Activated naive CD4-positive, alpha-beta T cell treated with anti-CD3 and anti-CD28 coated beads for 36 hours (primary cell): ENCODE data around the gene SBF2. TPM values are rescaled to one million over a fixed set of nuclear protein-coding genes. Genes with fewer than 3 reads are reported as not detected.

Experiments
- CTCF ChIA-PET: fragments of 350-600 bp; sonication (Branson Sonifier 250); formaldehyde crosslinking; loops from one replicate; lab custom pipeline; 2021; ENCODE audit warnings: antibody characterized with exemption; lab: Charles Lee
- DNase-seq: peaks from one replicate; pipeline ENCODE4 v3.0.0-alpha.2; 2020
- H3K27ac Mint-ChIP-seq: one replicate; pipeline ENCODE4 v1.8.0; 2021; ENCODE audit warnings: mild to moderate bottlenecking, mixed read lengths
- H3K27me3 Mint-ChIP-seq: one replicate; pipeline ENCODE4 v1.8.0; 2021; ENCODE audit warnings: low read depth, mixed read lengths
- H3K36me3 Mint-ChIP-seq: one replicate; pipeline ENCODE4 v1.8.0; 2021; ENCODE audit warnings: low read depth, mixed read lengths
- H3K4me1 Mint-ChIP-seq: one replicate; pipeline ENCODE4 v1.8.0; 2021; ENCODE audit warnings: low read depth, mixed read lengths
- H3K4me3 Mint-ChIP-seq: one replicate; pipeline ENCODE4 v1.8.0; 2021; ENCODE audit warnings: mild to moderate bottlenecking, moderate library complexity, mixed read lengths
- H3K9me3 Mint-ChIP-seq: one replicate; pipeline ENCODE4 v1.8.0; 2021; ENCODE audit warnings: mixed read lengths
- intact Hi-C: fragments of 100-400 bp; cut with micrococcal nuclease; formaldehyde crosslinking; loops from one replicate; pipeline ENCODE4 v1.15.1; 2023
- total RNA-seq, 2 experiments: library from RNA; stranded (reverse); gene quantifications; one replicate each; pipeline ENCODE4 v1.2.3, GENCODE V29; 2021

The SBF2 gene
- total RNA-seq, 2 experiments from 2014 or later: 8.7 to 9.9 TPM

DNA sequence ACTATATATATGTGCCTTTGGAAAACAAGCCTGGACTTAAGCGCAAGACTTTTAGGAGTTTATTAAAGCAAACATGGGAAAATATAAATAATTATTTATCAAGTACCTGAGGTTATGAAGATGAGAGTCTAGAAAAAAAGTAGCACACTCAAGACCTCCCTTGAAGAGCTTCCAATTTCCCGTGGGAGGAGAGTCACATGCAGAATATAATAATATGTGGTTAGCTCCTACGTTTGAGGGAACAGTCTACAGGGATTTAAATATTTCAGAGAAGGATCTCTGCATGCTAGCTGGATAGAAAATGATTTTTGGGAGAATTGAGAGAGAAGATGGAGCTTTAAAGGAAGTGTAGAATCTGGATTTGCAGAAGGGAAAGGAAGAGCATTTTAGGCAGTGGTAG, 446.4 kb downstream of the SBF2 start:
- Mint-ChIP-seq H3K9me3 (no peaks in the 10 kb centered on the region), H3K4me3 (no peak overlapping the region), H3K27me3 (no peaks in the 10 kb centered on the region), H3K27ac (no peak overlapping the region), H3K4me1 (peaks cover 14% of the 10 kb centered on the region), H3K36me3 (peaks cover 15% of the 10 kb centered on the region)
- DNase-seq: no peak
- intact Hi-C loops: no loop called here
- CTCF ChIA-PET: interaction anchor here (0.7 kb wide), 1 partner anchor 8 kb away, joined by 4 read pairs; no protein-coding TSS in a partner anchor

DNA sequence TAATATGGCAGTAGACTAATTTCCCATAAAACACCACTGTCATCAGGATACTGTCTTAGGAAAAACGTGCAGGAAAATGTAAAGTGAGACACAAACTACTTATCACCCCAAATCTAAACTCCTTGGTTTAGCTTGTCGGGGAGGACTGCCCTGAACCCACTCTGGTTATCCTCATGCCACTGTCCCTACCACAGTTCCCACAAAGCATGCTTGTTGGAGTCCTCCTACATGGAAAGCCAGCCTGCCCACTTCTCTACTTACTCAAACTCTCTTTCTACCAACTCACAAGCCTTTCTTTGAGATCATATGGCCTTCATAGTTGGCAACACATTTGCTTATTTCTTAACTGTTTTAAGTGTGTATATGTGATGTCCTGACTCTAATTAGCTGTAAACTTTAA, 451.1 kb downstream of the SBF2 start:
- peaks cover 16% of the 10 kb centered on the region for H3K36me3 Mint-ChIP-seq
- no peak overlapping the region for H3K4me3 Mint-ChIP-seq
- H3K9me3 Mint-ChIP-seq: no peaks in the 10 kb centered on the region

DNA sequence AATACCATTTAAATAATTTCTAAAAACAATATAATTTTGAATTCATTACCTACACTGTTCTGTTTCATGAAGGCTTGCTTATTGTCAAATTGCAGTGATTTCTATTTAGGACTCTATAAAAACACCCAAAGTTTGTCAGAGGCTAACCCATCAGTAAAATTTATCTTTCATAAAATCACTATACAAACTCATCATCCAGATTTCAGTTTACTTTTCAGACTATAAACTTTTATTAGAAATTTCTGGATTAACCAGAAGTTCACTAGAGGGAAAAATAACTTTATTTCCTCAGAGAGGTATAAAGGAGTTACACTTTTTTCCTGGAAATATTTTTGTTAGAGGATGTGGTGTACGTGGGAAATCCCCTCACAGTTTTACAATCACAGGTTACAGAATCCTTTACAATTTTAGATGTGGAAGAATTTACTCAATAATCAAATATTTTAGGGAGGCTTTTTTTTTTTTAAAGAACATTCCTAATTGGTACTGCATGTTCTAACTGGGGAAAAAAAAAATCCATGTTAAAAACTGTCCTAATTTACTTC, 453.5 kb downstream of the SBF2 start:
- H3K36me3 Mint-ChIP-seq: peaks cover 13% of the 10 kb centered on the region
- no peaks in the 10 kb centered on the region for H3K9me3 Mint-ChIP-seq
- no peak for DNase-seq
- intact Hi-C loops: loop anchor here (1.0 to 5.0 kb wide), 2 partner anchors 19 to 83 kb away; no protein-coding TSS in a partner anchor
- no peaks in the 10 kb centered on the region for H3K27me3 Mint-ChIP-seq
- H3K4me3 Mint-ChIP-seq: no peak overlapping the region
- peaks cover 41% of the 10 kb centered on the region for H3K4me1 Mint-ChIP-seq
- peak overlapping the region; percentile 59 for H3K27ac Mint-ChIP-seq
- CTCF ChIA-PET: no interaction called here

More for the DNA sequence above, 451.1 kb downstream of the SBF2 start:
- Mint-ChIP-seq H3K27ac (no peak overlapping the region), H3K27me3 (no peaks in the 10 kb centered on the region), H3K4me1 (peaks cover 50% of the 10 kb centered on the region)
- intact Hi-C loops: loop anchor here (5.0 kb wide), 1 partner anchor 86 kb away; no protein-coding TSS in a partner anchor
- CTCF ChIA-PET: interaction anchor here (1.2 kb wide), 1 partner anchor 85 kb away, joined by 3 read pairs; no protein-coding TSS in a partner anchor
- no peak for DNase-seq

DNA sequence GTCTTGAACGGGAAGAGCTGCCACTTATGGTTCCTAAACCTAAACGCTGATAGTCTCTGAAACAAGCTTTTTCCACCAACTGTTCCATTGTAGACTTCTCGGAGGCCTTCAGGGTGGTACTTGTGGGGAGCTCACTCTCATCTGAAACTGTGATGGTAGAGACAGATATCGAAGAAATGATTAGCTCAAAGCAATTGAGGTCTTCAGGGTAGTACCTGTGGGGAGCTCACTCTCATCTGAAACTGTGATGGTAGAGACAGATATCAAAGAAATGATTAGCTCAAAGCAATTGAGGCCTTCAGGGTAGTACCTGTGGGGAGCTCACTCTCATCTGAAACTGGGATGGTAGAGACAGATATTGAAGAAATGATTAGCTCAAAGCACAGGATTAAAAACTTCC, 454.5 kb downstream of the SBF2 start:
- H3K9me3 Mint-ChIP-seq: no peaks in the 10 kb centered on the region
- H3K36me3 Mint-ChIP-seq: peaks cover 10% of the 10 kb centered on the region
- no peak for DNase-seq
- intact Hi-C loops: no loop called here
- H3K27me3 Mint-ChIP-seq: no peaks in the 10 kb centered on the region
- H3K4me1 Mint-ChIP-seq: peaks cover 41% of the 10 kb centered on the region
- CTCF ChIA-PET: interaction anchor here (0.8 kb wide), 1 partner anchor 8 kb away, joined by 4 read pairs; no protein-coding TSS in a partner anchor
- H3K27ac Mint-ChIP-seq: peak overlapping the region; percentile 37
- no peak overlapping the region for H3K4me3 Mint-ChIP-seq

DNA sequence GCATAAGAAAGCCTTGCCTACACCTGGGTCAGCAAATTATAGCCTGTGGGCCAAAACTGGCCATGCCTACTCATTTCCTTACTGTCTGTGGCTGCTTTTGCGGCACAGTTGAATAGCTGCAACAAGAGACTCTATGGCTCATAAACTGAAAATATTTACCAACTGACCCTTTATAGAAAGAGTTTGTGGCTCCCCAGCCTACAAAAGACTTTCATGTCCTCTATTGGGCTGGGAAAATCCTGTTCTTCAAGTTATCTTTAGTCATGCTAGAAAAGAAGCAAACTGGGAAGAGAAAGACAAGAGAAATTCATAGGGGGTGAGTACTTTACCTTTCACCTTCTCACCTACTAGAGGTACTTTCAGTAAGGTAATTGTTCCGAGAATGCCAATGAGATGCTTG, 455.1 kb downstream of the SBF2 start:
- H3K27ac Mint-ChIP-seq: peak overlapping the region; percentile 21
- intact Hi-C loops: no loop called here
- no peaks in the 10 kb centered on the region for H3K27me3 Mint-ChIP-seq
- H3K4me3 Mint-ChIP-seq: no peak overlapping the region
- peaks cover 10% of the 10 kb centered on the region for H3K36me3 Mint-ChIP-seq
- peaks cover 41% of the 10 kb centered on the region for H3K4me1 Mint-ChIP-seq
- no peak for DNase-seq
- H3K9me3 Mint-ChIP-seq: no peaks in the 10 kb centered on the region
- CTCF ChIA-PET: interaction anchor here (1.0 kb wide), 1 partner anchor 21 kb away, joined by 3 read pairs; no protein-coding TSS in a partner anchor

DNA sequence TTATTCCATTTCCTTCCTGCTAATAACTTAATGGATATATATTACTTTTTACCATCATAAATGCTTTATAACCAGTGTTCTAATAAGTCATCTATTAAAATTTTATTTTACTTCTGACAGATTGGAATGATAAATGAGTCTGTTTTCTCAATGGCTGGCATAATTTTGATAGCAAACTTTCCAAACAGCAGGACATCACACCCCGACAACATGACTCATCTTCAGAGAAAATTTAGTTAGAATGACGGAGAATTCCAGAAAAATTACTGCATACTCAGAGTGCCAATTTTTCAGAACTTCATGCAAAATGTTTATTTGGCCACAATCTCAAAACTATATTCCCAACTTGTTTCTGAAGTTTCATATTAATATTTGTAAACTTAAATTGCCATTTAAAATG, 455.8 kb downstream of the SBF2 start:
- intact Hi-C loops: no loop called here
- H3K4me1 Mint-ChIP-seq: peaks cover 40% of the 10 kb centered on the region
- no peak overlapping the region for H3K4me3 Mint-ChIP-seq
- CTCF ChIA-PET: interaction anchor here (1.0 kb wide), 1 partner anchor 22 kb away, joined by 3 read pairs; no protein-coding TSS in a partner anchor
- no peaks in the 10 kb centered on the region for H3K9me3 Mint-ChIP-seq
- no peak overlapping the region for H3K27ac Mint-ChIP-seq
- no peaks in the 10 kb centered on the region for H3K27me3 Mint-ChIP-seq
- H3K36me3 Mint-ChIP-seq: peaks cover 10% of the 10 kb centered on the region
- DNase-seq: no peak

DNA sequence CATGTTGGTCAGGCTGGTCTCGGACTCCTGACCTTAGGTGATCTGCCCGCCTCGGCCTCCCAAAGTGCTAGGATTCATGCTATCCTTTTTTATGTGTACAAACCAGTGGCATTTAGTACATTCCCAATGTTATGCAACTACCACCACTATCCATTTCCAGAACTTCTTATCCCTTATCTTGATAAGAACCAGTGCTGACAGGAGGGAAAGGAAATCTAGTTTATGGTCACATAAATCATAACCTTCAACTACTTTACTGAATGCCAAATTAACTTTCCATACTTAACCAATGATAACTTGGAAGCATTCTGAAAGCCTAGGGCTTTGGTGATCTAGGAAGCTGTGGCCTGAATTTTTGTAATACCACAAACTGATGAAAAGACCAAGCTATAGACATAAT, 459.7 kb downstream of the SBF2 start:
- no peak for DNase-seq
- H3K9me3 Mint-ChIP-seq: no peaks in the 10 kb centered on the region
- H3K27me3 Mint-ChIP-seq: no peaks in the 10 kb centered on the region
- H3K27ac Mint-ChIP-seq: no peak overlapping the region
- peaks cover 6% of the 10 kb centered on the region for H3K4me1 Mint-ChIP-seq
- H3K4me3 Mint-ChIP-seq: no peak overlapping the region
- peaks cover 4% of the 10 kb centered on the region for H3K36me3 Mint-ChIP-seq
- CTCF ChIA-PET: no interaction called here
- intact Hi-C loops: no loop called here

DNA sequence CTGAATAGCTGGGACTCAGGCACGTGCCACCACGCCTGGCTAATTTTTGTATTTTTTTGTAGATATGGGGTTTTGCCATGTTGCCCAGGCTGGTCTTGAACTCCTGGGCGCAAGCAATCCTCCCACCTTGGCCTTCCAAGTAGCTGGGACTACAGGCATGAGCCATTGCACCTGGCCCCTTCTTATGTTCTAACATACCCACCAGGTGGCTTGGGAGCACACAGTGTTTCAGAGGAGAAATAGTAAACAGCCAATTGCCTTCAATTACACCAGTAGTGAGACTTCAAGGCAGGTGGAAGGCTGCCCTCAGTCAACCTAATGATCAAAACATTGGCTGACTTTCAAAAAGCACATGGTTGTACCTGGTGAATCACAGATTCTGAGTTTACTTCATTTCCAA, 462.9 kb downstream of the SBF2 start:
- intact Hi-C loops: no loop called here
- no peaks in the 10 kb centered on the region for H3K36me3 Mint-ChIP-seq
- H3K27me3 Mint-ChIP-seq: no peaks in the 10 kb centered on the region
- H3K4me1 Mint-ChIP-seq: no peaks in the 10 kb centered on the region
- H3K9me3 Mint-ChIP-seq: no peaks in the 10 kb centered on the region
- DNase-seq: no peak
- CTCF ChIA-PET: interaction anchor here (0.6 to 1.4 kb wide), 2 partner anchors 142 to 1049 kb away, joined by 3 to 4 read pairs; no protein-coding TSS in a partner anchor
- no peak overlapping the region for H3K4me3 Mint-ChIP-seq
- no peak overlapping the region for H3K27ac Mint-ChIP-seq

DNA sequence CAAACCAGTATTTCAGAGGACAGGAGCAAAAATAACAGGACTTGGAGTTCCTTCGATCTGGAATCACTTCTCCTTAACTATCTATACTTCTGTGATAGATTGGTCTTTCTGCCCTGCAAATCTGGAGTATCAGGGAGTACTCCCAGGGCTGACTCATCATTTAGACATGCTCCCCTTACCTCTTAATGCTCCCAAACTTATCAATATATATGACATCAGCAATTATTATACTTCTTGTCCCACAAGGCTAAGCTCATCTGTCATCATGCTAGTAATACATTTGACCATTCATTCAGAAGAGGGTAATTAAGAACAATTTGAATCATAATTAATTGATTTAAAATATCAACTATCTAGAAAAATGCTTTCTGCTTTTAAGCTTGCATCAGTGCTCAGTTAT, 466.3 kb downstream of the SBF2 start:
- Mint-ChIP-seq H3K27me3 (no peaks in the 10 kb centered on the region), H3K4me3 (no peak overlapping the region), H3K36me3 (no peaks in the 10 kb centered on the region), H3K4me1 (no peaks in the 10 kb centered on the region), H3K9me3 (no peaks in the 10 kb centered on the region), H3K27ac (no peak overlapping the region)
- DNase-seq: no peak
- intact Hi-C loops: no loop called here
- CTCF ChIA-PET: interaction anchor here (0.6 to 1.4 kb wide), 3 partner anchors 10 to 302 kb away, joined by 3 to 4 read pairs (median 4); no protein-coding TSS in a partner anchor

DNA sequence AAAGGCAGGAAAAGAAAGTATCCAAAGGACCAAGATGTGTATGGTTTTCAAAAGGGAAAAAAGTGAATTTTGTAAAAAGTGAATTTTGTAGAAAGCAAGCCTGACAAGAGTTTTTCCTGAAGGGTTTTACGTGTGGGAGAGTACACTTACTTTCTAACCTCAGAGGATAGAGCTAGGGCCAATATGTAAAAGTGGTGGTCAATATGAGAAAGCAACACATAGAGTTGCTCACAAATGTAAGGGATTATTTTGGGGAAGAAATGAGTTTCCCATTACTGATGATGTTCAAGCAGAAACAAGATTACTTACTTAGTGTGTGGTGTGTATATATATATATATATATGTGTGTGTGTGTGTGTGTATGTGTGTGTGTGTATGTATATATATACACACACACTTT, 467.6 kb downstream of the SBF2 start:
- no peak overlapping the region for H3K4me3 Mint-ChIP-seq
- H3K9me3 Mint-ChIP-seq: no peaks in the 10 kb centered on the region
- no peaks in the 10 kb centered on the region for H3K4me1 Mint-ChIP-seq
- no peak for DNase-seq
- H3K27me3 Mint-ChIP-seq: no peaks in the 10 kb centered on the region
- H3K36me3 Mint-ChIP-seq: no peaks in the 10 kb centered on the region
- CTCF ChIA-PET: no interaction called here
- intact Hi-C loops: no loop called here
- H3K27ac Mint-ChIP-seq: no peak overlapping the region

DNA sequence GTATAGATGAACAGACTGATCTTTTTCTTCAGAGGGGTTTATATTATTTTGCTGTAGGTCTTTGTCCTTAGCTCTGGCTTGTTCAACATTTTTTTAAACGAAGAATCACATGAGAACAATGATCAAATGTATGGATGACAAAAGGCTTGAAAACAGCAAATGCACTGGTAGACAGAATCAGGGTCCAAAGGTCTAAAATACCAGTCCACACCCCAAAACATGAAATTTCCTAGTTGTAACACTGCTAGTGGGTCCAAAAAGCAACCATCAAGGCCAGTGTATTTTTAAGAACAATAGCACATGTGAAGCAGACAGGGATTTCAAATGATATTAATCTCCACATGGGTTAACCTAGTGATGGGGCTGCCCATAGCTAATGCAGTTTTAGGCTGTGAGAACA, 468.1 kb downstream of the SBF2 start:
- no peak overlapping the region for H3K27ac Mint-ChIP-seq
- CTCF ChIA-PET: no interaction called here
- no peak for DNase-seq
- no peak overlapping the region for H3K4me3 Mint-ChIP-seq
- H3K9me3 Mint-ChIP-seq: no peaks in the 10 kb centered on the region
- intact Hi-C loops: no loop called here
- no peaks in the 10 kb centered on the region for H3K36me3 Mint-ChIP-seq
- no peaks in the 10 kb centered on the region for H3K27me3 Mint-ChIP-seq
- H3K4me1 Mint-ChIP-seq: no peaks in the 10 kb centered on the region

DNA sequence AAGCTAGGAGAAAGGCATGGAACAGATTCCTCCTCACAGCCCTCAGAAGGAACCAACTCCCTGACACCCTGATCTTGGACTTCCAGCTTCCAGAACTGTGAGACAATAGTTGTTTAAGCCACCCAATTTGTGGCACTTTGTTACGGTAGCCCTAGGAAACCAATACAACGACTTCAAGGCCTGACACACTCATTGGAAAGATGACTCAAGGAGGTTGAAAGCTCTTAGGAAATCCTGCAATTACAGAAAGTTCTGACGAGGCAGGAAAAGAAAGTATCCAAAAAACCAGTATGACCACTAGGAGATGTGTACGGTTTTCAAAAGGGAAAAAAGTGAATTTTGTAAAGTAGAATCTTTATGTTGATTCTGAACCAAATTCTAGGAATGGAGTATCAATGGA, 468.7 kb downstream of the SBF2 start:
- intact Hi-C loops: no loop called here
- DNase-seq: no peak
- Mint-ChIP-seq H3K4me3 (no peak overlapping the region), H3K27ac (no peak overlapping the region), H3K36me3 (no peaks in the 10 kb centered on the region), H3K4me1 (no peaks in the 10 kb centered on the region), H3K9me3 (no peaks in the 10 kb centered on the region), H3K27me3 (no peaks in the 10 kb centered on the region)
- CTCF ChIA-PET: no interaction called here

DNA sequence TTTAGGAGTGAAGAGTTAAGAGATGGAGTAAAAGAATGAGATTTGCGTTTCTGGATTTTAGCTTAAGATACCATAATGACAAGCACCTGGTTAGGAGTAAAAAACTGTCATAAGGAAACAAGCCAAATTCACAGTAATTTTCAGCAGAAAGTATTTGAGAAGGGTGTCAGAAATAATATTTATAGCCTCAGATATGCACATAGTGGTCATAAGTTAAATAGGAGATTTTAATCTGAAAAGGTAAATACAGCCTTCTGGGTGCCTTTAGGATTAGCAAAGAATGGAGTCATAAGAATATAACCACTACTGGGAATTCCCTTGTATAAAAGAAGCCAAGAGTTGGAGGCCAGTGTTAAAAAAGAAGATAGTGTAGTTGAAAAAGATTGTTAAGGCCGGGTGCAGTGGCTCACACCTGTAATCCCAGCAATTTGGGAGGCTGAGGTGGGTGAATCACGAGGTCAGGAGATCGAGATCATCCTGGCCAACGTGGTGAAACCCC, 470.1 kb downstream of the SBF2 start:
- H3K4me3 Mint-ChIP-seq: no peak overlapping the region
- no peak for DNase-seq
- H3K27ac Mint-ChIP-seq: no peak overlapping the region
- intact Hi-C loops: no loop called here
- H3K27me3 Mint-ChIP-seq: no peaks in the 10 kb centered on the region
- CTCF ChIA-PET: no interaction called here
- H3K9me3 Mint-ChIP-seq: no peaks in the 10 kb centered on the region
- no peaks in the 10 kb centered on the region for H3K4me1 Mint-ChIP-seq
- no peaks in the 10 kb centered on the region for H3K36me3 Mint-ChIP-seq
